Measurements from ENCODE around the gene SLIT3.
"Not testable (repeated sequence)": the region's sequence is repeated elsewhere in the genome, so short reads cannot be mapped to it uniquely, and the experiment has no call there.

SLIT3 gene

DNA sequence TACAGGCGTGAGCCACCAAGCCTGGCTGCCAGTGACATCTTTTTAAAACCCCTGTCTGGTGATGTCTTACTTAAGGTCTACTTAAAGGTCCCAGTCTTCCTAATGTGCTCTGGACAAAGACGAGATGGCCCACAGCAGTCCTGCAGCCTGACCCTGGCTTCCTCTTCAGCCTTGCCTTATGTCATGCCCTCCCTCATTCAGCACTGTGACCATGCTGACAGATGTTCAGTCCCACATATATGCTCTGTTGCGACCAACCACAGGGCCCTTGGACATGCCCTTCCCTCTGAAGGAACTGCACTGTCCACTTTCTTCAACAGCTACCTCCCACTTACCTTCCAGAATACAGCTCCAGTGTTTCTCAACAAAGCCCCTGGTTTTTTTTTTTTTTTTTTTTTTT, 548.9 kb downstream of the SLIT3 start:
- no peak for DNase-seq

DNA sequence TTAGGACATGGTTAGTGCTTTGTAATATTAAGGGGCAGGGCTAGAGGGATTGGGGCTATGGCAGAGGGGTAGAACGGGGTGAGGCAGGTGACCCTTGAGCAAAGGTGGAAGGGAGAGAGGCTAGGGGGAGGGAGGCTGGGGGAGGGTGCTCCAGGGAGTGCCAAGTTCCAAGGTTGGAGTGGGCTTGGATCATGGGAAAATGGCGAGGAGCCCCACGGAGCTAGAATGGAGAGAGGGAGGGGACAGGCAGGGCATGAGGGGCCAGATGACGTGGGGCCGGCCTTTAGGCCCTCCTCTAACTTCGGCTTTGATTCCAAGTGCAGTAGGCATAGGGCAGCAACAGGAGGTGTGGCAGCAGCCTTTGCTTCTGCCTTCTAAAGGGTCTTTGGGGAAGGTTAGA, 550.0 kb downstream of the SLIT3 start:
- no peak for DNase-seq

DNA sequence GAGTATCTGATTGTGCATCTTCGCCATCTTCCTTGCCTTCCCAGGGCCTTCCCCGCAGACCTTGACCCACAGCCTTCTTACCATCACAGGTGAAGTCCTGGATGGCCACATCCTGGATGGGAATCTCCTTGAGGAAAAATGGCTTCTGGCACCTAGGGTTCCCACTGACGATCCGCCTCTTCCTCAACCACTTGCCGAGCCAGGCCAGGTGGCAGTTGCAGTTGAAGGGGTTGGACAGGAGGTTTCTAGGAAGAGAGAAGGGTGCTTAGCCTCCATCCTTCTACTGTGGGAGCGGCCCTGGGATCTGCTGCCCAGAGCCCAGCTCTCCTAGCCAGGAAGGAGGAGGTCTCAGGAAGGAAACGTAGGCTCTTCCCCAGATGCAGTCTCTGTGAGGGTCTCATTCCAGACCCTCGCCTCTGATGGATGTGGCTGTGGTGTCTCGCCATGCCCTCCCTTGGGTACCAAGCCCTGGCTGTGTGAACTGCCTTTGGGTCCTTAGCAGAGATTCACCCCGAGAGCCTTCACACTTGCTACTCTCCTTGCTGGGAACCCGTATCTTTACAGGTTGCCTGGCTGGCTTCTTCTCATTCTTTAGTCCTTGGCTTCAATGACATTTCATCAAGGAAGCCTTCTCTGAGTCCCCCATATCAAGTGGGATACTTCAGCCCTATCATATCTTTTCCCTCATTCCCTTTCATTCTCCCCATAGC, 551.4 kb downstream of the SLIT3 start:
- no peak for DNase-seq

DNA sequence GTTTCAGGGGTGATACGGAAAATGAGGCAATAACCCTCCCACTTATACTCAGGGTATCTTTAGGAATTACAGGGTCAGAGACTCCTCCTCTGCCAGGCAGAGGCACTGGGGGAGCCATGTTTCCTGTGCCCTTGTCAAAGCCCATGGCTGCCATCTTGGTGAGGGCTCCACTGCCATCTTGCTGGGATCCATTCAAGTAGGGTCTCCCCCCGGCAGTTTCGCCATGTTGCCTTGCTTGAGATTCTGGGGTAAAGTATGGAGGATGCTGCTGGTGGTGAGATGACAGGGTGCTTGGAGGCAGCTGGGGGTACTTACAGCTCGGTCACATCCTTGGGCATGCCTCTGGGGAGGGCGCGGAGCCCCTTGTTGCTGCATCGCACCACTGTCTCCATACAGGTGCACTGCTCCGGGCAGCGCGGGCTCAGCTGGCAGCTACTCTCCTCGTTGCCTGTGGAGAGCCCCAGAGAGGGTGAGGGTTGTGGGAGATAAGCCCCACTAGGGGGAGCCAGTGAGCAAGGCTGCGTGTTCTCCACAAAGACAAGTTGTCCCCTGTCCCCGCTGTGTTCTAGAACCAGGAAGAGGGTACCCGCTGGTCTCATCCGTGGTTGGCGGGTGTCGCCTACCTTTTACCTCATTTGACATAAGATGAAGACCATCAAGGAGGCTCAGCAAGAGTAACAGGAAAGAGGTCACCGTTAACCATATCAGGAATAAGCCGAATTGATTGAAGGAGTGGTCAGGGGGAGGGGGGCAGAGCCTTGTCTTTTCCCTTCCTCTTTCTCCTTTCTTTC, 552.8 kb downstream of the SLIT3 start:
- peak; percentile 70 for DNase-seq

DNA sequence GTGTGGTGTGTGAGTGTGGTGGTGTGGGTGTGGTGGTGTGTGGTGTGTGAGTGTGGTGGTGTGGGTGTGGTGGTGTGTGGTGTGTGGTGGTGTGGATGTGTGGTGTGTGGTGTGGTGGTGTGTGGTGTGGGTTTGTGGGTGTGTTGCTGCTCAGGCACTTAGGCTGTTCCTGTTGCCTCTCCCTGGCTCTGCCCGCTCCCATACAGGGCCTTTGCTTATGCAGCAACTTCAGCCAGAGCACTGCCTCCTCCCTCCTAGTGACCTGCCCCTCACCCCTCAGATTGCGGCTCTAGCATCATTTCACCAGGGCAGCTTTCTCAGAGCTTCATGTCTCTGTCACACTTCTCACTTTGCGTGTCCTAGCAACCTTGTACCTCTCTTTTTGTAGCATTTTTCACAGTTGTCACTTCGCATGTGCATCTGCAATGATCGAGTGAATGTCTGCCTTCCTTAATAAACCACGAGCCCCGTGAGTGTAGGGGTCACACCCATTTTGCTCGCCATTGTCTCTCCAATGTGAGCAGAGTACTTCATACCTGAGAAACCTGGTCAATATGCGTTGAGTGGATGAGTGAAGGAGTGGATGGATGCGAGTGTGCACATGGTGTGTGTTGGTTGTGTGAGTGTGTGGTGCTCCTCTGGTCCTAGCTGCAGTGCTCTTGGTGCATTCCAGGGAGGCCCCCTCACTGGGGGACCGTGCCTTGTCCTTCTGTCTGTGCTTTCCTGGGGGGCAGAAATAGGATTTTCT, 553.9 kb downstream of the SLIT3 start:
- no peak for DNase-seq

DNA sequence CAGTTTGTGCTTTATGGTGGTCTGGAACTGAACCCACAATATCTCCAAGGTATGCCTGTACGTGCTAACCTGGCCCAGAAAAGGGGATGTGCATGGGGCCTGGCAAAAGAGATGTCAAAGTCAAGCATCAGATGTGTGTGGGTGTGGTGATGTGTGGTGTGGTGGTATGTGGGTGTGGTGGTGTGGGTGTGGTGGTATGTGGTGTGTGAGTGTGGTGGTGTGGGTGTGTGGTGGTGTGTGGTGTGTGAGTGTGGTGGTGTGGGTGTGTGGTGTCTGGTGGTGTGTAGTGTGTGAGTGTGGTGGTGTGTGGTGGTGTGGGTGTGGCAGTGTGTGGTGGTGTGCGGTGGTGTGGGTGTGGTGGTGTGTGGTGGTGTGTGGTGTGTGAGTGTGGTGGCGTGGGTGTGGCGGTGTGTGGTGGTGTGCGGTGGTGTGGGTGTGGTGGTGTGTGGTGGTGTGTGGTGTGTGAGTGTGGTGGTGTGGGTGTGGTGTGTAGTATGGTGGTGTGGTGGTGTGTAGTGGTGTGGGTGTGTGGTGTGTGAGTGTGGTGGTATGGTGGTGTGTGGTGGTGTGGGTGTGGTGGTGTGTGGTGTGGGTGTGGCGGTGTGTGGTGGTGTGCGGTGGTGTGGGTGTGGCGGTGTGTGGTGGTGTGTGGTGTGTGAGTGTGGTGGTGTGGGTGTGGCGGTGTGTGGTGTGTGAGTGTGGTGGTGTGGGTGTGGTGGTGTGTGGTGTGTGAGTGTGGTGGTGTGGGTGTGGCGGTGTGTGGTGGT, 554.6 kb downstream of the SLIT3 start:
- DNase-seq: not testable (repeated sequence)

DNA sequence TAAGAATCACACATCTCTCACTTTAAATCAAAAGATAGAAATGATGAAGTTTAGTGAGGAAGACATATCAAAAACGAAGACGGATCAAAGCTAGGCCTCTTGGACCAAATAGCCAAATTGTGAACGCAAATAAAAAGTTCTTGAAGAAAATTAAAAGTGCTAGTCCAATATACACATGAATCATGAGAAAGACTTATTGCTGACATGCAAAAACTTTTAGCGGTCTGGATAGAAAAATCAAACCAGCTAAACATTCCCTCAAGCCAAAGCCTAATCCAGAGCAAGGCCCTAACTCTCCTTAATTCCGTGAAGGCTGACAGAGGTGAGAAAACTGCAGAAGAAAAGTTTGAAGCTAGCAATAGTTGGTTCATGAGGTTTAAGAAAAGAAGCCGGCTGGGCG, 557.3 kb downstream of the SLIT3 start:
- DNase-seq: no peak

DNA sequence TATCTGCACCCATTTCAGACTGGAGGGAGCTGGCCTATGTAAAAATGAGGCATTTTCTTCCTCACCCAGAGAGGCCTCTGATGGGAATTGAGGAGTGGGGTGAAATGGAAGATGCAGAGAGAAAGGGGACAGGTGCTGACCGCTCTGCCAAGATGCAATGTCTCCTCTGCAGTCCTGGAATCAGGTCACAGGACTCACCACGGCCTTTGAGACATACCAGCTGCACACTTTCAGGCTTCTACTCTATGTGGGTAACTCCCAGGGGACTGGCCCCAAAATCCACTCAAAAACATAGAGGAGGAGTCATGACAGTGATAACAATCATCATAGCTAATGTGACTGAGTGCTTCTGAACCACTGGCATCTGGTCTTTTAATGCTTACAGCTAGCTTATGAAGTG, 558.6 kb downstream of the SLIT3 start:
- not testable (repeated sequence) for DNase-seq

DNA sequence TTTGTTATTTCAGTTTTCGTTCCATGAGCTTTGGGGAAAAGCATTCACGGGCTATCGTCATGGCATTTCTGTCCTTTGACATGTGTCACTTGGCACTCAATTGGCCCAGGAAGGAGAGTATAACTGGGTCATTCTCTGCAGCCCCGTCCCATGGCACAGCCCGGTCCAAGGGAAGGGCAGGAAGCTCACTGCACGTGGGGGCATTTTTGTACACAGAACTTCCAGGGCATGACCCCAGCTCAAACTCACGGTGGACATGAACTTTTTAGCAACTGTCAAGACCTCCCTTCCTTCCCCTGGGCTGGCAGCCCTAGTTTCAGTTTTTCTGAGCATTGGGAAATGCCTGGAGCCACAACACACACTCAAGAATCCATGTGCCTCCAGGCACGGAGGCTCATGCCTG, 560.1 kb downstream of the SLIT3 start:
- no peak for DNase-seq

DNA sequence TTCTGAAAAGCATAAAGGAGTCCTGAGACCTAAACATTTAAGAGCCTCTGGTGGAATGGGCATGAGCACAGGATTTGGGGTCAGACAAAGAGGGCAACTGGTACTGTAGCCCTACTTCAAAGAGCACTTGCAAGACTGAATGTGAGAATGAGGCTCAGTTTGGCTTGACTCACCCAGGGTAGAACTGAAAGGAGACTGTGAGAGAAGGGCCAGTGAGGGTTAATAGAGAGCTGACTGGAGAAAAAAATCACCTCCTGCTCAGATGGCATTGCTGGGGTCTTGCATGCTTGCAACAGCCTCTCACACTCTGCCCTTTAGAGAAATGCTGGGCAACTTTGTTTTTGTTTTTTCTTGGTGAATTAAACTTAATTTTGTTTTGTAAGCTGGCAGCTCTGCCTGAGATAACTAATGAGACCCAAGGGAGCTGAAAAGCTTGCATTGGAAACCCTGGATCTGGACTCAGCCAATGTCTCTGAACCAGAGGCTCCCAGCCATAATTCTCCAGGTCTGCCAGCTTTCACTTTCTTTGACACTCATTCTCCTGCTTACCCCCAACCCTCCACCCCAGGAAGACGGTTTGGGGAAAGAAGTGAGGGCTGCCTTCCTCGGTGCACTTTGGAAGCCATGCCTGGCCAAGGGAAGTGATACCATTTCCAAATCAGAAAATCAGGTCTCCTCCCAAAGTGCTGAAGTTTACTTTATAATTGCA, 560.7 kb downstream of the SLIT3 start:
- DNase-seq: no peak

DNA sequence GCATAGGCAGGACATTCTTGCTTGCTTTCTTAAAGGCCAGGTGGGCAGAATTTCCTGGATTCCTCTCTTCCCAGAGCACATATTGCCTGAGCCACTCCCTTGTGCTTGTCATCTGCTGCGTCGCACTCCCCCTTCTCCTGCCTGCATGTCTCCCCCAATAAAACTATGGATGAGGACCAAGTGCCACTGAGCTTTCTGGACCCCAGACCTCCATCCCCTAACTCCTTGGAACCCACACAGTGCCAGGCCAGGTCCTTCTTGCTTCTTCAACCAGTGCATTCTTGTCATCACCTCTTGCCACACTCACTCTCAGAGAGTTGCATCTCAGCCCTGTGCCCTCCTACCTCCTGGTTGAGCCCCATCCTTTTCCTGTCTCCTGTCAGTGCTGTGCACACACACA, 563.9 kb downstream of the SLIT3 start:
- no peak for DNase-seq

DNA sequence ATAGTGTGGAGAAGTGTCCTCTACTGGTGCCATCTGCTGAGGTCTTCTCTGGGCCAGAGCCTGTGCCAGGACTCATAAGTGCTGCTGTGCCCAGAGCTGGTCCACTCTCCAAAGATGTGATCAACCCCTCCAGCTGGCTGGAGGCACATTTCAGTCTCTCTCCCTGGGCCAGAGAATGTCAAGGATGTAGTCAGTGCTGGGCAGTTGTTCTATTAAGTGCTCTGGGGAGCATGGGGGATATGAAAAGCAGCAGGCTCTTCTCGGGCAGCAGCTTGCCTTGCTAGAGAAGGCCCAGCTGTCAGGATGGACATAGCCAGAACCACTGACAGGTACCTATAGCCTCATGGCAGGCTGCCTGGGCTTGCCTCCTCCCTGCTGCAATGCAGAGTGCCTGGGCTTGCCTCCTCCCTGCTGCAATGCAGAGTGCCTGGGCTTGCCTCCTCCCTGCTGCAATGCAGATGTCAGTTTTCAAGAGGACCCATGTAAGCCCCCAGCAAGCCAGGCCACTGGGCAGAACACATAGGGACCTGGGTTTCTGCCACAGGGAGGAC, 564.6 kb downstream of the SLIT3 start:
- no peak for DNase-seq

DNA sequence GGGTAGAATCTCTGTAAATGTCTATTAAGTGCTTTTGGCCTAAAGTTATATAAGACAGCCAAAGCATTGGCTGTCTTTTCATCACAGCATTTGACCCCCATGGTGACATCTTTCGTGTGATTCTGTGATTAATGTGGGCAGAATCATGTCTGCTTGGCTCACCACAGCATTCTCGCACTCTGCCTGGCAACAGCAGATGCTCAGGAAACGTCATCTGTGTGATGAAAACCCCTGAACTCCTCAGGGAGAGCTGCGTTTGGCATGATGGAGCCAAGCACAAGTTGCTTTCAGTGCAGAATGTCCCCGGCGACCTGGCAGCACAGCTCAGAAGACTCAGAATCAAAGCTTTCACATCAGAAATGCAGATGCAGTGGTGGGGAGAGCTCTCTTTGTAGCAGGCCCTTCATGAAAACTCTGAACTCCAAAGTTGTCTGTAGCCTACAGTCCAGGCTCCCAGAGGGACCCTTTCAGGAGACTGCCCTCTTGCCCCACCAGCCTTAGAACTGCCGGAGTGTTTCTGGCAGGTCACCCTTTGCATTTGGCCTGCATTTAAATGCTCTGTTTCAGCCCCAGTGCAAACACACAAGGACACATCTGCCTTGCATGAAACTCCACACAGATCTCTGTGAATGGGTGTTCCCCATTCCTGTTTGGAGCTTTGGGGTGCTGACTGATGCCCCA, 566.2 kb downstream of the SLIT3 start:
- DNase-seq: no peak

DNA sequence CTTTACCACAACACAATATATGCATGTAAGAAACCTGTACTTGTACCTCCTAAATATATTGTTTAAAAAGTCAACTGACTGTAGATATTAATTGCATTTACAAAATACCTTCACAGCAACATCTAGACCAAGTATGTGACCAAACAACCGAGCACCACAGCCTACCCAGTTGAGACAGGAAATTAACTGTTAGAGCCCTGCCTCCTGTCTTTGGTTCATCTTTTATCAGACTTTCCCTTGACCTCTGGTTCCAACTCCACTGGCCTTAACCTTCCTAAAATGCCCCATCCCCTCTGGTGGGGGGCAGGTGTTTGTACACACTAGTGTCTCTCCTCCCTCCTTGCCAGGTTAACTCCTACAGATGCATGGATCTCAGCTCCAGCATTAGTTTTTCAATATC, 566.8 kb downstream of the SLIT3 start:
- DNase-seq: no peak

DNA sequence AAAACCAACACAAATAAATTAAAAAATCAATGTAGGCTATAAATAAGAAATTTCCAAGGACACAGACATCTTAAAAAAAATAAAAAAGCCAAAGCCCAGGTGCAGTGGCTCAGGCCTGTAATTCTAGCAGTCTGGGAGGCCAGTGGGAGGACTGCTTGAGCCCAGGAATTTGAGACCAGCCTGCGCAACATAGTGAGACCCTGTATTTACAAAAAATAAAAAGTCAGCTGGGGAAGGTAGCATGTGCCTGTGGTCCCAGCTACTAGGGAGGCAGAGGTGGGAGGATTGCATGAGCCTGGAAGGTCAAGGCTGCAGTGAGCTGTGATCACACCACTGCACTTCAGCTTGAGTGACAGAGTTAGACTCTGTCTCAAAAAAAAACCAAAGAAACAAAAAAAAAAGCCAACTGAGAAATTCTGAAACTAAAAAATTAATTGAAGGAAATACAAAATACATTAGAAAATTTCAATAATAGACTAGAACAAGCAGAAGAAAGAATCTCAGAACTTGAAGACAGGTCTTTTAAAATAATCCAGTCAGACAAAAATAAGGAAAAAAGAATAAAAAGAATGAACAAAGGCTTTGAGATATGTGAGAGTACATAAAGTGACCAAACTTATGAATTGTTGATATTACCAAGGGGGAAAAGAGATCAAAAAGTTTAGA, 572.3 kb downstream of the SLIT3 start:
- no peak for DNase-seq

DNA sequence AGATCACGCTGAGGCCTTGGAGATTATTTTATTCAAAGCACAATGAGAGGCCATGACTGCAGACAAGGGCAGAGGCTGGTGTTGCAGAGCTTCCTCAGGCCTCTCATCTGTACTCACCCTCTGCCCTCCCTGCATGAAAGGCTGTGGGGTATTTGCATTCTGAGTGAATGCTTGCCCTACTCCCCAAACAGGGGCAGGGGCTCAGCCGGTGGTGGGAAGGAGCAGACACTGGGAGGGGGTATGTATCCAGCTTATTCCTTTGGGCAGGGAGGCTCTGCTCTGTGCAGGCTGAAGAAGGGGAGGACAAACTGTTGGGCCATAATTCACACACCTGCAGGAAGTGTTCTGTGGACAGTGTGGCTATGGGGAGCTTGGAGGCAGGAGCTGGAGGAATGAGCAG, 573.4 kb downstream of the SLIT3 start:
- DNase-seq: no peak

DNA sequence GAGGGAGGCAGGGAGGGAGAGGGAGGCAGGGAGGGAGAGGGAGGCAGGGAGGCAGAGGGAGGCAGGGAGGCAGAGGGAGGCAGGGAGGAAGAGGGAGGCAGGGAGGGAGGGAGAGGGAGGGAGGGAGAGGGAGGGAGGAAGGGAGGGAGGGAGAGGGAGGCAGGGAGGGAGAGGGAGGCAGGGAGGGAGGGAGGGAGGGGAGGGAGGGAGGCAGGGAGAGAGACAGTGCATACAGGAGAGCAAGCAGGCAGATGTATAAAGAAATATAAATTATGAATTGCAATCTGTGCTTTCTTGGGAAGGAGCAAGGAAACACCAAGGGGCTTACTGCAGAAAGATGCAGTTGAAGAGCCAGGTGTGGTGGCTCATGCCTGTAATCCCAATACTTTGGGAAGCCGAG, 574.6 kb downstream of the SLIT3 start:
- DNase-seq: no peak

DNA sequence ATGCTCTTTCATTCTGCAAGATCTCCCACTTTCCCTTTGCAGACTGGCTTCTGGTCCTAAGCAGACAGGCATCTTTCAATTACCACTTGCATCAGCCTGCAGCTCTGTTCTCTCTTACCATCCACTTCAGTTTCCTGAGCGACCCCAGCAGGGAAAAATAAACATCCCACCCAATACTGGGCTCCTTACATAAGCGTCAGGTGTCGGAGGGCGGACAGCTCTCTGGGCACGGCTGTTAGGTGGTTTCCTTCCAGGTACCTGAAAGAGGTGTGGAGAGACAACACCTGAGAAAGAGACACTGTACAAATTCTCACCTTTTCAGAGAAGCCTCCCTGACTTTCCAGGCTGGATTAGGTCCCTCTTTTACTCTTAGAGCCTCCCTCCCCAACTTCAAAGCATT, 576.7 kb downstream of the SLIT3 start:
- no peak for DNase-seq

DNA sequence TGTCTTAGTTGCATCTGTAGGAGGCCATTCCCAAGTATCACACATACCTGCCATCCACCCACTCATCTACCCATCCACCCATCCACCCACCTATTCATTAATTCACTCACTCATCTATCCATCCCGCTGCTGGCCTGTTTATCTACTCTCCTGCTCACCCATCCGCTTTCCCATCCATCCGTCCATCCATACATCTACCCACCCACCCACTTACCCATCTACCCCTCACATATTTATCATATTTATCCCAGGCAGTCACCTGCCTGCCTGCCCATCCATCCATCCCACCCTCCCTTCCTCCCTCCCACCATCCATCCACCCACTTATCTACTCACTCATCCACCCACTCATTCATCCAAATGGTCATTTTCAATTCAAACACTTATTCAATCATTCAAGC, 577.9 kb downstream of the SLIT3 start:
- no peak for DNase-seq

DNA sequence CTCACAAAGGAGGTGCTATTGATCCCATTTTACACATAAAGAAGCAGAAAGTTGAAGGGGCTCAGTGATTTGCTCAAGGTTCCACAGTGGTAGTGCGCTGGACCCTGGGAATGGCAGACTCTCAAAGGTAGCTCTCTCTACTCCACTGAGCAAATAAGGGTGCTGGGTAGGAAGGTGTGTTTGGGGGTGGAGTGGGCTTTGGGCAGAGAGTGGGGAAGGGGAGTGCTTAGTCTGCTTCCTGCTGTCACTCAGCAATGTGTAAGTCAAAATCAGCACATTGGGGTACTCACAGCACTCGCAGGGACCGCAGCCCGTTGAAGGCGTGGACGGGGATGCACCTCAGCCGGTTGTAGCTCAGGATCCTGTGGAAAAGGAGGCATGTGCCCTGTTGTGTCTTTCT, 579.0 kb downstream of the SLIT3 start:
- DNase-seq: no peak

Measured in 8988T (cell line).